Keratinocyte (primary cell): Measurements from ENCODE around the gene SYDE2. TPM values are rescaled to one million over a fixed set of nuclear protein-coding genes. Genes with fewer than 3 reads are reported as not detected.
"Not testable (repeated sequence)": the region's sequence is repeated elsewhere in the genome, so short reads cannot be mapped to it uniquely, and the experiment has no call there.

Experiments used
- DNase-seq: peaks from one replicate; pipeline ENCODE4 v3.0.0-alpha.2; 2011; ENCODE audit warnings: low read depth, missing footprints, low spot score
- FAIRE-seq: peaks from 2 replicates; lab custom pipeline; 2011; peaks lifted over from hg19 to GRCh38; lab: Jason Lieb, UNC
- H2AFZ ChIP-seq: 2 replicates; pipeline ENCODE4 v1.6.0; 2012; ENCODE audit warnings: low read length, control low read depth, inconsistent platforms; ENCODE audit not compliant: control insufficient read depth
- H3K27ac ChIP-seq: 2 replicates; pipeline ENCODE4 v1.5.1; 2011; ENCODE audit warnings: low read length; ENCODE audit not compliant: control insufficient read depth, insufficient read depth
- H3K27me3 ChIP-seq: 3 replicates; pipeline ENCODE4 v1.6.0; 2011; ENCODE audit warnings: low read length; ENCODE audit not compliant: control insufficient read depth, insufficient read depth; ENCODE audit errors: extremely low read depth
- H3K36me3 ChIP-seq, 2 experiments: 2 replicates in 1 of 2; 3 replicates in 1 of 2; pipeline ENCODE4 v1.5.1; 2011; ENCODE audit warnings: low read length in 2 of 2, mild to moderate bottlenecking in 1 of 2; ENCODE audit not compliant: control insufficient read depth in 2 of 2, insufficient read depth in 2 of 2; ENCODE audit errors: extremely low read depth in 1 of 2
- H3K4me1 ChIP-seq: 3 replicates; pipeline ENCODE4 v1.5.1; 2011; ENCODE audit warnings: low read length; ENCODE audit not compliant: control insufficient read depth, insufficient read depth; ENCODE audit errors: extremely low read depth
- H3K4me2 ChIP-seq: 3 replicates; pipeline ENCODE4 v1.6.0; 2011; ENCODE audit warnings: low read depth, low read length; ENCODE audit not compliant: control insufficient read depth, insufficient read depth; ENCODE audit errors: extremely low read depth
- H3K4me3 ChIP-seq, 3 experiments: fragments of 200-600 bp in 1 of 3; sonication (generic) in 1 of 3; 2 replicates in 2 of 3; 3 replicates in 1 of 3; pipeline ENCODE4 v1.5.1; 2011 to 2016; ENCODE audit warnings: low read length in 3 of 3, mild to moderate bottlenecking in 3 of 3, control low read depth in 2 of 3, inconsistent platforms in 1 of 3, low read depth in 1 of 3, mixed read lengths in 1 of 3, mixed run types in 1 of 3, moderate library complexity in 1 of 3; ENCODE audit not compliant: control insufficient read depth in 2 of 3, insufficient read depth in 2 of 3; ENCODE audit errors: extremely low read depth in 1 of 3
- H3K79me2 ChIP-seq: 2 replicates; pipeline ENCODE4 v1.6.0; 2012; ENCODE audit warnings: low read length; ENCODE audit not compliant: control insufficient read depth, insufficient read depth
- H3K9ac ChIP-seq: 3 replicates; pipeline ENCODE4 v1.6.0; 2011; ENCODE audit warnings: low read length; ENCODE audit not compliant: control insufficient read depth, insufficient read depth; ENCODE audit errors: extremely low read depth
- H3K9me1 ChIP-seq: 3 replicates; pipeline ENCODE4 v1.6.0; 2011; ENCODE audit warnings: low read length; ENCODE audit not compliant: control insufficient read depth, insufficient read depth; ENCODE audit errors: extremely low read depth
- H3K9me3 ChIP-seq: 2 replicates; pipeline ENCODE4 v1.5.1; 2012; ENCODE audit warnings: low read depth, low read length; ENCODE audit not compliant: control insufficient read depth
- H4K20me1 ChIP-seq: 3 replicates; pipeline ENCODE4 v1.6.0; 2011; ENCODE audit warnings: low read length; ENCODE audit not compliant: control insufficient read depth, insufficient read depth; ENCODE audit errors: extremely low read depth
- EZH2 ChIP-seq: IDR thresholded peaks from one replicate; pipeline ENCODE4 v1.6.1; 2012; ENCODE audit warnings: inconsistent platforms, mild to moderate bottlenecking, low read length, moderate library complexity
- dilution Hi-C: fragments of 300-500 bp; cut with MboI; formaldehyde crosslinking; loops from one replicate; pipeline ENCODE4 v1.7.0; 2020; ENCODE audit warnings: low sequenced_read_pairs; ENCODE audit not compliant: extremely low pct_ligation_motif_present
- polyA plus RNA-seq, 5 experiments: library from polyadenylated mRNA; depleted of rRNA in 3 of 5; stranded (reverse) in 3 of 5; stranded (forward) in 1 of 5; unstranded in 1 of 5; fragments of >200 nt; gene quantifications; 1 replicate in 1 of 5; 2 replicates in 3 of 5; 3 replicates in 1 of 5; pipeline versions ENCODE4 v1.2.1 to v1.2.3, GENCODE V29; 2011 to 2012; ENCODE audit warnings: missing spikeins in 2 of 5, low read depth in 1 of 5, low replicate concordance in 1 of 5
- TF ChIP-seq, protein P1 (sequence below), 3 experiments: IDR thresholded peaks in 1 of 3; conservative IDR thresholded peaks in 1 of 3; optimal IDR thresholded peaks in 1 of 3; 2 replicates in 2 of 3; 3 replicates in 1 of 3; pipeline versions ENCODE3 to v1.5.1; 2011; ENCODE audit warnings: low read length in 3 of 3, mild to moderate bottlenecking in 3 of 3, moderate library complexity in 2 of 3, control low read depth in 1 of 3, inconsistent platforms in 1 of 3; ENCODE audit not compliant: insufficient read depth in 2 of 3; ENCODE audit errors: extremely low read depth in 1 of 3

The SYDE2 gene
- polyA plus RNA-seq, 1 donor (not counting 4 experiments of a cell fraction or from before 2014, with no cell fraction given): 1.7 TPM

DNA sequence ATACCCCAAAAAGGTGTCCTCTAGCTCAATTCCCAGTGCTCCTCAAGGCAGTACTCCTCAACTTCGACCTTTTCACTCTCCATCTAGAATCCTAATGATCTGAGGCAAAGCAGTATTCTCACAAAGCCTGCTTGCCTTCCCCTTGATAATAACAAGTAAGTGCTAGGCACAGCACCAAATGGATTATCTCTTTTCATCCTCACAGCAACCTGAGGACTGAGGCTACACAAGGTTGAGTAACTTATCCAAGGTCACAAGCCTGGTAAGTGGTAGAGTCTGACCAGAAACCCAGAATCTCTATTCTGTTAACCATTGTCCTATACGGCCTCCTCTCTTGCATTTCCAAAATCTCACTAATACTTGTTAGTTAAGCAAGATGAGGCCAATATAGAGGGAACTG is 5.1 kb downstream of the SYDE2 start:
- Histone ChIP-seq H2AFZ (no peak overlapping the region), H3K27me3 (no peaks in the 10 kb centered on the region), H4K20me1 (no peaks in the 10 kb centered on the region), H3K4me2 (no peak overlapping the region), H3K4me3 (no peak overlapping the region), H3K9ac (no peak overlapping the region), H3K9me3 (no peaks in the 10 kb centered on the region), H3K9me1 (no peaks in the 10 kb centered on the region), H3K36me3 (no peaks in the 10 kb centered on the region), H3K79me2 (peaks cover 9% of the 10 kb centered on the region), H3K4me1 (peaks cover 5% of the 10 kb centered on the region), H3K27ac (no peak overlapping the region)
- DNase-seq: no peak
- dilution Hi-C loops: no loop called here
- peak; percentile 23 for FAIRE-seq
- TF ChIP-seq EZH2: no peak
- TF ChIP-seq, protein P1, sequence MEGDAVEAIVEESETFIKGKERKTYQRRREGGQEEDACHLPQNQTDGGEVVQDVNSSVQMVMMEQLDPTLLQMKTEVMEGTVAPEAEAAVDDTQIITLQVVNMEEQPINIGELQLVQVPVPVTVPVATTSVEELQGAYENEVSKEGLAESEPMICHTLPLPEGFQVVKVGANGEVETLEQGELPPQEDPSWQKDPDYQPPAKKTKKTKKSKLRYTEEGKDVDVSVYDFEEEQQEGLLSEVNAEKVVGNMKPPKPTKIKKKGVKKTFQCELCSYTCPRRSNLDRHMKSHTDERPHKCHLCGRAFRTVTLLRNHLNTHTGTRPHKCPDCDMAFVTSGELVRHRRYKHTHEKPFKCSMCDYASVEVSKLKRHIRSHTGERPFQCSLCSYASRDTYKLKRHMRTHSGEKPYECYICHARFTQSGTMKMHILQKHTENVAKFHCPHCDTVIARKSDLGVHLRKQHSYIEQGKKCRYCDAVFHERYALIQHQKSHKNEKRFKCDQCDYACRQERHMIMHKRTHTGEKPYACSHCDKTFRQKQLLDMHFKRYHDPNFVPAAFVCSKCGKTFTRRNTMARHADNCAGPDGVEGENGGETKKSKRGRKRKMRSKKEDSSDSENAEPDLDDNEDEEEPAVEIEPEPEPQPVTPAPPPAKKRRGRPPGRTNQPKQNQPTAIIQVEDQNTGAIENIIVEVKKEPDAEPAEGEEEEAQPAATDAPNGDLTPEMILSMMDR (optimal IDR thresholded peaks at IDR 0.05 in 1 of 3, IDR thresholded peaks at IDR 0.05 in 1 of 3, conservative IDR thresholded peaks at IDR 0.05 in 1 of 3; ENCODE audit: extremely low read depth in 1 of 3, insufficient read depth in 2 of 3, low read length in 3 of 3): no peak

DNA sequence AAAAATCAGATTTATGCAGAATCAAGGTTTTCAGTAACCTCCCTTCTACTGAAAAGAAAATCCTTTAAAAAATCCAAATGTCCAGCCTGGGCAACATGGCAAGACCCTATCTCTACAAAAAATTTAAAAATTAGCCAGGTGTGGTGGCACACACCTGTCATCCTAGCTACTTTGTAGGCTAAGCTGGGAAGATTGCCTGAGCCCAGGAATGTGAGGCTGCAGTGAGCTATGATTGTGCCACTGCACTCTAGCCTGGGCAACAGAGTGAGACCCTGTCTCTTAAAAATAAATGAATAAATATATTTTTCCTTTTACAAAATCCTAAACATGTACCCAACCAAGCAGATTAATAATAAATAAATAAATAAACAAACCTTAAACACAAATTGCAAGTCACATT is 8.7 kb downstream of the SYDE2 start:
- H3K4me1 ChIP-seq, DNase-seq, H2AFZ ChIP-seq, H3K9me3 ChIP-seq, H4K20me1 ChIP-seq, H3K4me2 ChIP-seq, H3K36me3 ChIP-seq, H3K27me3 ChIP-seq, H3K9me1 ChIP-seq, FAIRE-seq, dilution Hi-C loops, H3K9ac ChIP-seq, H3K27ac ChIP-seq, H3K79me2 ChIP-seq, H3K4me3 ChIP-seq: not testable (repeated sequence)

DNA sequence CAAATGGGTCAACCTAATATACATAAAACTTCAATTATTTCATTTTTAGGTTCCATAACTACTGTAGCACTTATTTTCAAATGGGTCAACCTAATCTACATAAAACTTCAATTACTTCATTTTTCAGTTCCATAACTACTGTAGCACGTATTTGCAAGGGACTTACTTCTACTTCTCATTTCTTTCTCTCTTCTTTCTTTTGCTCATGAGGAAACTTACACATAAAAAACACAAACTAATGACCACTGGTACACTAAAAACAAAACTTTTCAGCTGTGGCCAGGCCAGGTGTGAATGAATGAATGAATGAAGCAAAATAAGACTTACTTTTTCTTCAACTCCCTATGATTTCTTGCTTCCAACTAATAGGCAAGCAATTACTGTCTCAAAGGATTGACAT is 11.7 kb downstream of the SYDE2 start:
- Histone ChIP-seq H4K20me1 (no peaks in the 10 kb centered on the region), H2AFZ (no peak overlapping the region), H3K27me3 (no peaks in the 10 kb centered on the region), H3K4me3 (no peak overlapping the region), H3K4me2 (no peak overlapping the region), H3K4me1 (no peaks in the 10 kb centered on the region), H3K9me3 (no peaks in the 10 kb centered on the region), H3K27ac (no peak overlapping the region), H3K9me1 (no peaks in the 10 kb centered on the region), H3K79me2 (peaks cover 2% of the 10 kb centered on the region), H3K9ac (no peak overlapping the region), H3K36me3 (peaks cover 3% of the 10 kb centered on the region in 2 experiments)
- DNase-seq (no peak), FAIRE-seq (no peak)
- dilution Hi-C loops: no loop called here
- TF ChIP-seq, protein P1 (optimal IDR thresholded peaks at IDR 0.05 in 1 of 3, IDR thresholded peaks at IDR 0.05 in 1 of 3, conservative IDR thresholded peaks at IDR 0.05 in 1 of 3; ENCODE audit: extremely low read depth in 1 of 3, insufficient read depth in 2 of 3, low read length in 3 of 3): no peak
